Neutrophil (primary cell): ENCODE results near the gene ZBTB9.
"Not testable (repeated sequence)": the region's sequence is repeated elsewhere in the genome, so short reads cannot be mapped to it uniquely, and the experiment has no call there.

ENCODE experiments used
- H3K27ac ChIP-seq: fragments of 200-600 bp; sonication (generic); 2 replicates; pipeline ENCODE4 v1.5.1; 2016; ENCODE audit warnings: mild to moderate bottlenecking, moderate library complexity
- H3K27me3 ChIP-seq: fragments of 200-600 bp; sonication (generic); 2 replicates; pipeline ENCODE4 v1.6.0; 2016; ENCODE audit warnings: mild to moderate bottlenecking
- H3K36me3 ChIP-seq: fragments of 200-600 bp; sonication (generic); 2 replicates; pipeline ENCODE4 v1.5.1; 2017
- H3K4me1 ChIP-seq, 2 experiments: fragments of 200-600 bp in 1 of 2; sonication (generic) in 1 of 2; 1 replicate in 1 of 2; 2 replicates in 1 of 2; pipeline versions ENCODE4 v1.5.1 to v1.6.1; 2013 to 2016; ENCODE audit warnings: low read depth in 1 of 2, low read length in 1 of 2, mild to moderate bottlenecking in 1 of 2, moderate library complexity in 1 of 2; ENCODE audit not compliant: control insufficient read depth in 1 of 2, insufficient read depth in 1 of 2
- H3K4me3 ChIP-seq, 2 experiments: fragments of 200-600 bp in 1 of 2; sonication (generic) in 1 of 2; 1 replicate in 1 of 2; 2 replicates in 1 of 2; pipeline ENCODE4 v1.5.1; 2013 to 2016; ENCODE audit warnings: low read depth in 1 of 2, low read length in 1 of 2, mild to moderate bottlenecking in 1 of 2, moderate library complexity in 1 of 2
- H3K9me3 ChIP-seq: fragments of 200-600 bp; sonication (generic); 2 replicates; pipeline ENCODE4 v1.5.1; 2016
- TF ChIP-seq, protein P1 (sequence below): fragments of 200-600 bp; sonication (generic); IDR thresholded peaks from 2 replicates; pipeline ENCODE4 v1.5.1; 2016; ENCODE audit warnings: antibody characterized with exemption

ZBTB9 gene

GRCh38 chr6:33483678-33484077, 29.3 kb downstream of the ZBTB9 start:
- TF ChIP-seq, protein P1, sequence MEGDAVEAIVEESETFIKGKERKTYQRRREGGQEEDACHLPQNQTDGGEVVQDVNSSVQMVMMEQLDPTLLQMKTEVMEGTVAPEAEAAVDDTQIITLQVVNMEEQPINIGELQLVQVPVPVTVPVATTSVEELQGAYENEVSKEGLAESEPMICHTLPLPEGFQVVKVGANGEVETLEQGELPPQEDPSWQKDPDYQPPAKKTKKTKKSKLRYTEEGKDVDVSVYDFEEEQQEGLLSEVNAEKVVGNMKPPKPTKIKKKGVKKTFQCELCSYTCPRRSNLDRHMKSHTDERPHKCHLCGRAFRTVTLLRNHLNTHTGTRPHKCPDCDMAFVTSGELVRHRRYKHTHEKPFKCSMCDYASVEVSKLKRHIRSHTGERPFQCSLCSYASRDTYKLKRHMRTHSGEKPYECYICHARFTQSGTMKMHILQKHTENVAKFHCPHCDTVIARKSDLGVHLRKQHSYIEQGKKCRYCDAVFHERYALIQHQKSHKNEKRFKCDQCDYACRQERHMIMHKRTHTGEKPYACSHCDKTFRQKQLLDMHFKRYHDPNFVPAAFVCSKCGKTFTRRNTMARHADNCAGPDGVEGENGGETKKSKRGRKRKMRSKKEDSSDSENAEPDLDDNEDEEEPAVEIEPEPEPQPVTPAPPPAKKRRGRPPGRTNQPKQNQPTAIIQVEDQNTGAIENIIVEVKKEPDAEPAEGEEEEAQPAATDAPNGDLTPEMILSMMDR, result no peak
- no peaks in the 10 kb centered on the region for H3K36me3 ChIP-seq
- H3K27ac ChIP-seq, result no peak overlapping the region
- H3K9me3 ChIP-seq, result no peaks in the 10 kb centered on the region
- H3K4me1 ChIP-seq, result no peaks in the 10 kb centered on the region
- no peak overlapping the region for H3K4me3 ChIP-seq
- peaks cover 15% of the 10 kb centered on the region for H3K27me3 ChIP-seq

GRCh38 chr6:33484673-33485262, 30.4 kb downstream of the ZBTB9 start:
- H3K27ac ChIP-seq, H3K36me3 ChIP-seq, H3K4me3 ChIP-seq, H3K9me3 ChIP-seq, H3K4me1 ChIP-seq, H3K27me3 ChIP-seq: not testable (repeated sequence)

DNA sequence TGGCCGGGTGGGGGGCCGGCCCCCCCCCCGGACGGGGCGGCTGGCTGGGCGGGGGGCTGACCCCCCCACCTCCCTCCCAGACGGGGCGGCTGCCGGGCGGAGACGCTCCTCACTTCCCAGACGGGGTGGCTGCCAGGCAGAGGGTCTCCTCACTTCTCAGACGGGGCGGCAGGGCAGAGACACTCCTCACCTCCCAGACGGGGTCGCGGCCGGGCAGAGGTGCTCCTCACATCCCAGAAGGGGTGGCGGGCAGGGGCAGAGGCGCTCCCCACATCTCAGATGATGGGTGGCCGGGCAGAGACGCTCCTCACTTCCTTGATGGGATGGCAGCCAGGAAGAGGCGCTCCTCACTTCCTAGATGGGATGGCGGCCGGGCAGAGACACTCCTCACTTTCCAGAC, 31.3 kb downstream of the ZBTB9 start:
- not testable (repeated sequence) for H3K27ac ChIP-seq, H3K4me1 ChIP-seq, H3K9me3 ChIP-seq, H3K36me3 ChIP-seq, H3K4me3 ChIP-seq, H3K27me3 ChIP-seq

DNA sequence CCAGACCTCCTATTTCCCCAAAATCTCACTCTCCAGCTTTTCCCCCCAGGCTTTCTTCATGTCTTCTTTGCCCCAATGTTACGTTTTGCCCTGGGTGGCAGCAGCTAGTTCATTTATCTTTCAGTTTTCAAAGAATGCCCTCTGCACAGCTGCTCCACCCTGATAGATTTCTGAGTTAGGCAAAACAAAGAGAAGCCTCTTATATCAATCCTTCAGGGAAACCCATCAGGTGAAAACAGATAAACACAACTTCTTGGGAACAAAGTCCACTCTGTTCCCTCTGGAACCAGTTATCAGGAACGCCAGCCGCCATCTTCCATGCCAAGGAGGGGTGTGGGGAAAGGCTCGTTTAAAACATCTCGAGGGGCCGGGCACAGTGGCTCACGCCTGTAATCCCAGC, 34.0 kb downstream of the ZBTB9 start:
- Histone ChIP-seq H3K4me1 (no peaks in the 10 kb centered on the region), H3K36me3 (no peaks in the 10 kb centered on the region), H3K27ac (no peak overlapping the region), H3K9me3 (no peaks in the 10 kb centered on the region), H3K27me3 (peaks cover 6% of the 10 kb centered on the region), H3K4me3 (no peak overlapping the region)
- TF ChIP-seq, protein P1, result no peak

- peaks cover 6% of the 10 kb centered on the region for H3K27me3 ChIP-seq
- H3K4me3 ChIP-seq, result no peak overlapping the region
- no peaks in the 10 kb centered on the region for H3K36me3 ChIP-seq
- H3K9me3 ChIP-seq, result no peaks in the 10 kb centered on the region
- H3K4me1 ChIP-seq, result no peaks in the 10 kb centered on the region
- H3K27ac ChIP-seq, result no peak overlapping the region
- TF ChIP-seq, protein P1, result no peak
These were observed 35.8 kb downstream of the ZBTB9 start for GRCh38 chr6:33490198-33490597.

DNA sequence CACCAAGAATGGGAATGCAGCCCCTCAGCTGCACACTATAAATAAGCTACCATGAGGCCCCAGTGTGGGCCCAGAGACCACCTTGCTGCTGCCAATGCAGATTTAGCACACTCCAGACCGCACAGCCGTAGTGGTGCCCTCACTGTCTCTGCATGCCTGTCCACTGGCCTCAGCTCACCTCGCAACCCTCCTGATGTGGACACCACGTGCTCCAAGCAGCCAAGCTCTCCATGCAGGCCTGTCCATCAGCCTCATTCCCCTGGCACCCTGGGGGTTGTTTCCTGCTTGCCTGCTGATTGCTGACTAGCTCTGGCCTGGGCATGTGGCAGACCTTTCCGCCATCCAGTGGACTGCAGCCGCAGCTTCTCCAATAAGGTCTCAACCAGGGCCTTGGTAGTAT, 36.2 kb downstream of the ZBTB9 start:
- H3K27ac ChIP-seq, result no peak overlapping the region
- no peak overlapping the region for H3K4me3 ChIP-seq
- no peaks in the 10 kb centered on the region for H3K9me3 ChIP-seq
- H3K27me3 ChIP-seq, result peaks cover 6% of the 10 kb centered on the region
- TF ChIP-seq, protein P1, result no peak
- no peaks in the 10 kb centered on the region for H3K36me3 ChIP-seq
- H3K4me1 ChIP-seq, result no peaks in the 10 kb centered on the region

- Histone ChIP-seq H3K4me1 (no peaks in the 10 kb centered on the region), H3K9me3 (no peaks in the 10 kb centered on the region), H3K36me3 (no peaks in the 10 kb centered on the region), H3K4me3 (no peak overlapping the region), H3K27ac (no peak overlapping the region), H3K27me3 (peaks cover 6% of the 10 kb centered on the region)
- TF ChIP-seq, protein P1, result no peak
These were observed 37.7 kb downstream of the ZBTB9 start for GRCh38 chr6:33492093-33492492.
